Endodermal cell (in vitro differentiated cells): ENCODE data around the gene BICD1. TPM values are rescaled to one million over a fixed set of nuclear protein-coding genes. Genes with fewer than 3 reads are reported as not detected.

Experiments
- DNase-seq: peaks from one replicate; pipeline ENCODE4 v3.0.0-alpha.2; 2017
- H3K27ac ChIP-seq: 2 replicates; pipeline ENCODE4 v1.5.1; 2013; ENCODE audit warnings: mild to moderate bottlenecking, low read depth, low read length, moderate library complexity
- H3K27me3 ChIP-seq: 2 replicates; pipeline ENCODE4 v1.6.1; 2013; ENCODE audit warnings: mild to moderate bottlenecking, low read length, moderate library complexity; ENCODE audit not compliant: insufficient read depth, control insufficient read depth, poor library complexity, severe bottlenecking
- H3K36me3 ChIP-seq: 2 replicates; pipeline ENCODE4 v1.7.0; 2013; ENCODE audit warnings: mild to moderate bottlenecking, low read length, moderate library complexity; ENCODE audit not compliant: control insufficient read depth, insufficient read depth
- H3K4me1 ChIP-seq: one replicate; pipeline ENCODE4 v1.7.0; 2013; ENCODE audit warnings: low read length; ENCODE audit not compliant: control insufficient read depth, insufficient read depth
- H3K4me3 ChIP-seq: 2 replicates; pipeline ENCODE4 v1.5.1; 2013; ENCODE audit warnings: mild to moderate bottlenecking, low read length, moderate library complexity
- H3K9ac ChIP-seq: 2 replicates; pipeline ENCODE4 v1.6.1; 2013; ENCODE audit warnings: mild to moderate bottlenecking, low read length, moderate library complexity; ENCODE audit not compliant: poor library complexity, severe bottlenecking; ENCODE audit errors: extremely low read depth
- H3K9me3 ChIP-seq: 2 replicates; pipeline ENCODE4 v1.6.1; 2013; ENCODE audit warnings: mild to moderate bottlenecking, low read length, moderate library complexity; ENCODE audit not compliant: control insufficient read depth
- H3K27ac Mint-ChIP-seq: 2 replicates; pipeline ENCODE4 v1.8.0; 2020; ENCODE audit warnings: mixed read lengths
- H3K27me3 Mint-ChIP-seq: 2 replicates; pipeline ENCODE4 v1.8.0; 2021; ENCODE audit warnings: mild to moderate bottlenecking, mixed read lengths; ENCODE audit not compliant: insufficient read depth
- H3K36me3 Mint-ChIP-seq: 2 replicates; pipeline ENCODE4 v1.8.0; 2020; ENCODE audit warnings: low read depth, mixed read lengths
- H3K4me1 Mint-ChIP-seq: 2 replicates; pipeline ENCODE4 v1.8.0; 2020; ENCODE audit warnings: mixed read lengths
- H3K4me3 Mint-ChIP-seq: 2 replicates; pipeline ENCODE4 v1.8.0; 2020; ENCODE audit warnings: mild to moderate bottlenecking, moderate library complexity, mixed read lengths
- H3K9me3 Mint-ChIP-seq: 2 replicates; pipeline ENCODE4 v1.8.0; 2020; ENCODE audit warnings: mild to moderate bottlenecking, mixed read lengths
- WGBS, 2 experiments: methylation state at CpG; one replicate each; pipeline versions ENCODE4 v1.1.5 to v1.1.7; 2013; ENCODE audit warnings: missing lambda C conversion rate in 2 of 2, mixed read lengths in 1 of 2; ENCODE audit not compliant: insufficient coverage in 1 of 2, insufficient read length in 1 of 2; 5-methylcytosine and 5-hydroxymethylcytosine counted together
- total RNA-seq, 2 donors: library from RNA; stranded (reverse); fragmentation: NEBNext Ultra II Directional in 1 of 2; extraction: Animal tissue kit (Norgen Biotek cat#: 25700) in 1 of 2; gene quantifications; 2 replicates in 1 of 2; 3 replicates in 1 of 2; pipeline ENCODE4 v1.2.1, GENCODE V29; 2021
- TF ChIP-seq, protein P1 (sequence below): fragments of 200-600 bp; sonication (generic); conservative IDR thresholded peaks from 2 replicates; pipeline ENCODE4 v1.5.0; 2021; ENCODE audit warnings: antibody characterized with exemption, mild to moderate bottlenecking

BICD1 gene
- total RNA-seq, 2 donors from 2014 or later, result 56.0 to 101 TPM

DNA sequence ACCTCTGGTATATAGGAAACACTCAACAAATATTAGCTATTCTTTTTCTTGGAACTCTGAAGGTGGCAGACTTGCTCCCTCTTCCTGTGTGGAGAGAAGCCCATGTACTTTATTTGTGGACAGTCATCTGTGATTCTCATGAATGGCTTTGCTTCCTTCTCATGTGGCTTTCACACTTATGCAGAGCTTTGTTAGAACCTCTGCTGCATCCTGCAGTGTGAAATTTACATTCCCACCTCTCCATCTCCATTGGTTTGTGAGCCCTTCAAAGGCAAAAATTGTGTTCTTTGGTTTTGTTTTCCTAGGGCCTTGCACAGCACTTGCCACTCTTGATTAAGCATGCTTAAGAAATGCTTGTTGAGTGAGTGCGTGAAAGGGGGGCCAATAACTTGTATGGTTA is 51.9 kb downstream of the BICD1 start:
- peak; percentile 52 for DNase-seq
- peaks cover 38% of the 10 kb centered on the region for H3K4me1 Mint-ChIP-seq
- H3K36me3 Mint-ChIP-seq, result peaks cover 9% of the 10 kb centered on the region
- Histone ChIP-seq H3K27ac (no peak overlapping the region), H3K4me1 (peaks cover 6% of the 10 kb centered on the region), H3K9me3 (no peaks in the 10 kb centered on the region), H3K27me3 (no peaks in the 10 kb centered on the region), H3K36me3 (no peaks in the 10 kb centered on the region), H3K4me3 (no peak overlapping the region), H3K9ac (no peak overlapping the region)
- H3K9me3 Mint-ChIP-seq, result no peaks in the 10 kb centered on the region
- H3K27ac Mint-ChIP-seq, result no peak overlapping the region
- H3K27me3 Mint-ChIP-seq, result no peaks in the 10 kb centered on the region
- no peak overlapping the region for H3K4me3 Mint-ChIP-seq
- TF ChIP-seq, protein P1, sequence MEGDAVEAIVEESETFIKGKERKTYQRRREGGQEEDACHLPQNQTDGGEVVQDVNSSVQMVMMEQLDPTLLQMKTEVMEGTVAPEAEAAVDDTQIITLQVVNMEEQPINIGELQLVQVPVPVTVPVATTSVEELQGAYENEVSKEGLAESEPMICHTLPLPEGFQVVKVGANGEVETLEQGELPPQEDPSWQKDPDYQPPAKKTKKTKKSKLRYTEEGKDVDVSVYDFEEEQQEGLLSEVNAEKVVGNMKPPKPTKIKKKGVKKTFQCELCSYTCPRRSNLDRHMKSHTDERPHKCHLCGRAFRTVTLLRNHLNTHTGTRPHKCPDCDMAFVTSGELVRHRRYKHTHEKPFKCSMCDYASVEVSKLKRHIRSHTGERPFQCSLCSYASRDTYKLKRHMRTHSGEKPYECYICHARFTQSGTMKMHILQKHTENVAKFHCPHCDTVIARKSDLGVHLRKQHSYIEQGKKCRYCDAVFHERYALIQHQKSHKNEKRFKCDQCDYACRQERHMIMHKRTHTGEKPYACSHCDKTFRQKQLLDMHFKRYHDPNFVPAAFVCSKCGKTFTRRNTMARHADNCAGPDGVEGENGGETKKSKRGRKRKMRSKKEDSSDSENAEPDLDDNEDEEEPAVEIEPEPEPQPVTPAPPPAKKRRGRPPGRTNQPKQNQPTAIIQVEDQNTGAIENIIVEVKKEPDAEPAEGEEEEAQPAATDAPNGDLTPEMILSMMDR, result no peak
- WGBS, 2 experiments, result 89% methylated on average over 1 of the region's 1 CpG; no CpG with 5 or more reads in 1 of the 2 experiments

DNA sequence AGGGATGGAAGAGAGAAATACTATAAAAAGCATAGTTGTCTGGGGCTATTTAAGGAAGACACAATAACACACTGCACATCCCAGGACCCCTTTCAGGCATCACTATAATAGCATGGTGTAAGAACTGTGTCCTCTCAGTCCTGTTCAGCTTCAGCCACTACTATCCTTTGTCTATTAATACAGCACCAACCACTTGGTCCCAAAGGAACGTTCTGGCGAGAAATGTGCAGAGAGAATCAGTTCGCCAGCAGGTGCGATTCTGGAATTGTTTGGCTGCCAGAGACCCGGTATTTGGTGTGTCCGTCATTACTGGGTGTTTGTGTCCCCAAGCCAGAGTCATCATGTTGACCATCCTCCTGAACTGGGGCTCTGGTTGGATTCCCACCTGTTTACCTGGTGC is 52.7 kb downstream of the BICD1 start:
- no peaks in the 10 kb centered on the region for H3K27me3 Mint-ChIP-seq
- no peak for DNase-seq
- H3K36me3 Mint-ChIP-seq, result peaks cover 11% of the 10 kb centered on the region
- H3K27ac Mint-ChIP-seq, result peak overlapping the region; percentile 7
- Histone ChIP-seq H3K4me3 (no peak overlapping the region), H3K9me3 (no peaks in the 10 kb centered on the region), H3K27ac (no peak overlapping the region), H3K27me3 (no peaks in the 10 kb centered on the region), H3K4me1 (peaks cover 6% of the 10 kb centered on the region), H3K36me3 (no peaks in the 10 kb centered on the region), H3K9ac (no peak overlapping the region)
- 97 to 100% methylated on average over 3 to 6 of the region's 6 CpGs for WGBS, 2 experiments
- no peak overlapping the region for H3K4me3 Mint-ChIP-seq
- no peaks in the 10 kb centered on the region for H3K9me3 Mint-ChIP-seq
- TF ChIP-seq, protein P1, result no peak
- peaks cover 31% of the 10 kb centered on the region for H3K4me1 Mint-ChIP-seq

DNA sequence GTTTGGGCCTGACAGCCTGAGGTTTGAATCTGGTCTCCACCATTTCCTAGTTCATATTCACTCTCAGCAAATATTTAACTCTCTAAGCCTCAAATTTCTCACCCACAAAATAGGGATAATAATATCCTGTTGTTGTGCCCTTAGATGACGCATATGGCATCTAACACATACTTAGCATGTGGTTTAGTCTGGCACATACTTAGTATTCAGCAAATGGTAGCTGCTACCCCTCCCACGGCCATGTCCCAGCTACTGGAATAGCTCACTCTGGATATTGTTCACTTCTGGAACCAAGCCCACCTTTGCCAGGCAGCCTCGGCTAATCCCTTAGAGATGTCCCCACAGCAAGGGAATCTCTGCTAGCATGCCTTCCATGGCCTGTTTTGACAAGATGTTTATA is 53.3 kb downstream of the BICD1 start:
- Mint-ChIP-seq H3K4me1 (peaks cover 28% of the 10 kb centered on the region), H3K27me3 (no peaks in the 10 kb centered on the region), H3K36me3 (peaks cover 15% of the 10 kb centered on the region), H3K9me3 (no peaks in the 10 kb centered on the region), H3K27ac (peak overlapping the region; percentile 7), H3K4me3 (no peak overlapping the region)
- Histone ChIP-seq H3K4me3 (no peak overlapping the region), H3K9me3 (no peaks in the 10 kb centered on the region), H3K9ac (no peak overlapping the region), H3K27me3 (no peaks in the 10 kb centered on the region), H3K36me3 (no peaks in the 10 kb centered on the region), H3K27ac (no peak overlapping the region), H3K4me1 (peaks cover 6% of the 10 kb centered on the region)
- 92 to 95% methylated on average over 3 of the region's 3 CpGs for WGBS, 2 experiments
- peak; percentile 49 for DNase-seq
- TF ChIP-seq, protein P1, result no peak
